Left lung (tissue), 10 donors: ENCODE measurements around the gene HEXIM1. TPM values are rescaled to one million over a fixed set of nuclear protein-coding genes. Genes with fewer than 3 reads are reported as not detected.

Source experiments
- ATAC-seq: fragments of 200-7000 bp; cut with Tn5 transposase; one replicate; pipeline ENCODE4 v1.9.1; 2020; ENCODE audit warnings: moderate library complexity
- DNase-seq, 4 donors: peaks; one replicate each; pipeline ENCODE4 v3.0.0-alpha.2; 2013 to 2020
- H3K27ac ChIP-seq, 2 donors: fragments of 200-600 bp; sonication (generic) in 1 of 2; one replicate each; pipeline versions ENCODE4 v1.5.0 to v1.8.0; 2020 to 2021
- H3K27me3 ChIP-seq, 2 donors: fragments of 200-600 bp; sonication (generic) in 1 of 2; one replicate each; pipeline versions ENCODE4 v1.5.0 to v1.8.0; 2020 to 2021
- H3K36me3 ChIP-seq, 2 donors: fragments of 200-600 bp; sonication (generic) in 1 of 2; one replicate each; pipeline versions ENCODE4 v1.5.0 to v1.8.0; 2020 to 2021
- H3K4me1 ChIP-seq, 2 donors: fragments of 200-600 bp; one replicate each; pipeline ENCODE4 v1.8.0; 2021
- H3K4me3 ChIP-seq, 2 donors: fragments of 200-600 bp; sonication (generic) in 1 of 2; one replicate each; pipeline versions ENCODE4 v1.5.0 to v1.8.0; 2020 to 2021; ENCODE audit warnings: mild to moderate bottlenecking in 1 of 2
- H3K9me3 ChIP-seq, 2 donors: fragments of 200-600 bp; sonication (generic) in 1 of 2; one replicate each; pipeline versions ENCODE4 v1.5.0 to v1.8.0; 2020 to 2021
- intact Hi-C, 2 donors: fragments of 100-400 bp; cut with DNase I; formaldehyde crosslinking; loops; one replicate each; pipeline versions ENCODE4 v1.11.2 to v1.14.2; 2022
- polyA plus RNA-seq, 6 donors: library from polyadenylated mRNA; unstranded; fragments of 120-200 nt; gene quantifications; one replicate each; pipeline ENCODE4 v1.2.1, GENCODE V29; 2013; ENCODE audit not compliant: insufficient read length in 6 of 6
- total RNA-seq, 2 donors: library from RNA; stranded (reverse); fragmentation: NEBNext Ultra II Directional; extraction: Animal tissue kit (Norgen Biotek cat#: 25700); gene quantifications; one replicate each; pipeline ENCODE4 v1.2.1, GENCODE V29; 2021
- TF ChIP-seq, protein P1 (sequence below), 2 donors: fragments of 200-600 bp; sonication (generic) in 1 of 2; IDR thresholded peaks; one replicate each; pipeline versions ENCODE4 v1.5.0 to v1.8.0; 2021; ENCODE audit warnings: antibody characterized with exemption in 2 of 2
- donor health status: DM: no; HTN: yes; CAD: no.
- donor health status: DM: no; HTN: no; CAD: no.

HEXIM1 gene
- total and polyA plus RNA-seq, 8 donors = 27.3 to 41.5 (median 34.8) TPM

DNA sequence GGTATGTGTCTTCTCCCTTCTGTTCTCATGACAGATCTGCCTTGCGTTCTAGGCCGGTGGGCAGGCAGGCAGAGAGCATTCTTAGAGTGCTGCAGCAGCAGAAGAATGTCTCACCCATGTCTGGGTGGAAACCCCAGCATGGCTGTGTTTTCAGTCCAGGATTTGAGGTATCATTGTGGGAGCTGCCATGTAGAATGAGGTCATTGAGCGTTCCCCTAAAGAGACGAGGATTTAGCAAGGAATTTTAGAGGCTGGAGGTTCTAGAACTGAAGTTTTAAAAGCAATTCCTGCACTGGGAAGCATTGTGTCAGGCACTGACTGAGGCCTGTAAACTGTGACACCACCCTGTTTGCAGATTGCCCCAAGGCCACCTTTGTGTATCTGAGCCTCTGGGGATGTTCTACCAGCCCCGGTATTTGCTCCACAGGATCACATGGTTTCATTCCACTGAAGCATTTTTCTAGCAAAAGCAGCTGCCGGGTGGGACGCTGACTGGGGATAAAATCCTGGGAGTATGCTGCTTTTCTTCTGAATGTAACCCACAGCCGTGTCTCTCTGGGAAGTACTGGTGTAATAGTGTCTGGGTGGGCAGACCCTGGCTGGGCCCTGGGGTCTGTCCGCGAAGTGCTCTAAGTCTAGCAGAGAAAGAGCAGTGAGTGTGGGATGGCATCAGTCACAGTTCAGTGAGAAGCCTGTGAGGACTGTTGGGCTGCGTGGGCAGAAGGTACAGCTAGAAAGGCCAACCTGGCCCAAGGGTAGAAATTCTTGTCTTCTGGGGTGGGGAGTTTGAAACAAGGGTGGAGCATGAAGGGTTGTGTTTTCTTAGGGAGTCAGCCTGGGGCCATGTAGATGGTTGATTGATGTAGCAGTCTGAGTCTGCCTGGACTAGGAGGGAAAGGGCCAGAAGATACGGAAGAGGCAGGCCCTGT, 46.1 kb upstream of the HEXIM1 start:
- ATAC-seq (no peak), DNase-seq (peak in 1 of 4 donors; percentile 24)
- intact Hi-C loops = no loop called here
- H3K4me1 ChIP-seq = peaks cover 3 to 8% of the 10 kb centered on the region in 2 donors
- no peaks in the 10 kb centered on the region for H3K27me3 ChIP-seq
- H3K36me3 ChIP-seq = peaks cover 8 to 99% of the 10 kb centered on the region in 2 donors
- TF ChIP-seq, protein P1, sequence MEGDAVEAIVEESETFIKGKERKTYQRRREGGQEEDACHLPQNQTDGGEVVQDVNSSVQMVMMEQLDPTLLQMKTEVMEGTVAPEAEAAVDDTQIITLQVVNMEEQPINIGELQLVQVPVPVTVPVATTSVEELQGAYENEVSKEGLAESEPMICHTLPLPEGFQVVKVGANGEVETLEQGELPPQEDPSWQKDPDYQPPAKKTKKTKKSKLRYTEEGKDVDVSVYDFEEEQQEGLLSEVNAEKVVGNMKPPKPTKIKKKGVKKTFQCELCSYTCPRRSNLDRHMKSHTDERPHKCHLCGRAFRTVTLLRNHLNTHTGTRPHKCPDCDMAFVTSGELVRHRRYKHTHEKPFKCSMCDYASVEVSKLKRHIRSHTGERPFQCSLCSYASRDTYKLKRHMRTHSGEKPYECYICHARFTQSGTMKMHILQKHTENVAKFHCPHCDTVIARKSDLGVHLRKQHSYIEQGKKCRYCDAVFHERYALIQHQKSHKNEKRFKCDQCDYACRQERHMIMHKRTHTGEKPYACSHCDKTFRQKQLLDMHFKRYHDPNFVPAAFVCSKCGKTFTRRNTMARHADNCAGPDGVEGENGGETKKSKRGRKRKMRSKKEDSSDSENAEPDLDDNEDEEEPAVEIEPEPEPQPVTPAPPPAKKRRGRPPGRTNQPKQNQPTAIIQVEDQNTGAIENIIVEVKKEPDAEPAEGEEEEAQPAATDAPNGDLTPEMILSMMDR (IDR thresholded peaks at IDR 0.05) = no peak
- H3K27ac ChIP-seq = no peak overlapping the region
- H3K9me3 ChIP-seq = no peaks in the 10 kb centered on the region
- H3K4me3 ChIP-seq = no peak overlapping the region

DNA sequence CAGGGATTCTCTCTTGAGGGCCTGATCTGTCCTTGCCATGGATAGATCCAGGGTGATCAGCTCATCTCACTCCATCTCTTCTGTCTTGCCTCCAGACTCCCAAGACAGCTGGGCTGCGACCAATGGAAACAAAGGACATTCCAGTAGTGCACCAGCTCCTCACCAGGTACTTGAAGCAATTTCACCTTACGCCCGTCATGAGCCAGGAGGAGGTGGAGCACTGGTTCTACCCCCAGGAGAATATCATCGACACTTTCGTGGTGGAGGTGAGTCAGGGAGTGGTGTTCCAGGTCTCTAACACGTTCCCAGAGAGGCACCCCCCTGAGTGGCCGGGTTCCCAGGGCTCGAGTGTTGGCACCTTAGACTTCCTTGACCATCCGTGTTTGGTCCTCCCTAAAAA, 45.4 kb upstream of the HEXIM1 start:
- H3K4me1 ChIP-seq = peaks cover 3 to 8% of the 10 kb centered on the region in 2 donors
- DNase-seq (no peak), ATAC-seq (no peak)
- H3K27ac ChIP-seq = no peak overlapping the region
- no peaks in the 10 kb centered on the region for H3K27me3 ChIP-seq
- intact Hi-C loops = no loop called here
- H3K9me3 ChIP-seq = no peaks in the 10 kb centered on the region
- TF ChIP-seq, protein P1 (IDR thresholded peaks at IDR 0.05) = no peak
- H3K36me3 ChIP-seq = peaks cover 7 to 99% of the 10 kb centered on the region in 2 donors
- no peak overlapping the region for H3K4me3 ChIP-seq

DNA sequence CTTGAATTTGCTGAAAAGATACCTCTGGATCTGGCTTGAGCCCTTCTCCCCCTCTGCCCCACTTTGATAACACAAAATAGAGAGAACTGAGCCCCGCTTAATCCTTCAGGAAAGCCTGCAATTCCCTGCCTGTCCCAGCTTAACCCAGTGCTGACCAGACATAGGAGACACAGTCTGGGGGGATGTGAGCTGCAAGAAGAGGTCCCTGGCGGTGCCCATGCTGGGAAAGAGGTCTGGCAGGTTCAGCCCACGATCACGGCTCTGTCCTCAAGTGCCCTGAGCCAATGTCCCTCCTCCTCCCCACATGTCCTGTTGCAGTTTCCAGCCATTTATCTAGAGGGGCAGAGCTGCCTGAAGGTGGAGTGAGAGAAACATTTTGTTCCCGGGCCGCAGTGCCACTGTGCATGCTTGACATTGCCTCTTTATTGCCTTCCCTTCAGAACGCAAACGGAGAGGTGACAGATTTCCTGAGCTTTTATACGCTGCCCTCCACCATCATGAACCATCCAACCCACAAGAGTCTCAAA, 44.9 kb upstream of the HEXIM1 start:
- Histone ChIP-seq H3K9me3 (no peaks in the 10 kb centered on the region), H3K4me1 (peaks cover 3 to 8% of the 10 kb centered on the region in 2 donors), H3K4me3 (no peak overlapping the region), H3K36me3 (peaks cover 5 to 99% of the 10 kb centered on the region in 2 donors), H3K27me3 (no peaks in the 10 kb centered on the region), H3K27ac (no peak overlapping the region)
- TF ChIP-seq, protein P1 (IDR thresholded peaks at IDR 0.05) = no peak
- intact Hi-C loops = no loop called here
- ATAC-seq (no peak), DNase-seq (no peak)

DNA sequence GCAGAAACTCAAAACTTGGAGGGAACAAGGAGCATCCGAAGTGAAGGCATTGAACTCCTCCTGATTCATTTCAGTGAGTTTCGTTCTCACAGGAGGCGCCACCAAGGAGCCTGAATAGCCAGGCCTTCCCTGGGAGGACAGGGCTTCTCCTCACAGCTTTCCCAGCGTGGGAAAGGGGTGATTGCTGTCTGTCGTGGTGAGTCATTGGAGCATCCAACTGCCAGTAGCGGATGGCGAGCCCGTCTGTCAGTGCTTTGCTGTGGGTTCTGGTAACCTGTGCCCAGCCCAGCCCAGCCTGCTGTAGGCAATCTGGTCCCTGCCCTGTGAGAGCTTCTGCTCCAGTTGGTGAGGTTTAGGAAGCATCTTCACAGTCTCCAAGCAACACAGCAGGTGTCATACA, 44.2 kb upstream of the HEXIM1 start:
- Histone ChIP-seq H3K9me3 (no peaks in the 10 kb centered on the region), H3K4me3 (no peak overlapping the region), H3K36me3 (peaks cover 5 to 99% of the 10 kb centered on the region in 2 donors), H3K4me1 (peaks cover 1 to 2% of the 10 kb centered on the region in 2 donors), H3K27me3 (no peaks in the 10 kb centered on the region), H3K27ac (no peak overlapping the region)
- TF ChIP-seq, protein P1 (IDR thresholded peaks at IDR 0.05) = no peak
- no peak for ATAC-seq
- DNase-seq = no peak
- intact Hi-C loops = no loop called here

DNA sequence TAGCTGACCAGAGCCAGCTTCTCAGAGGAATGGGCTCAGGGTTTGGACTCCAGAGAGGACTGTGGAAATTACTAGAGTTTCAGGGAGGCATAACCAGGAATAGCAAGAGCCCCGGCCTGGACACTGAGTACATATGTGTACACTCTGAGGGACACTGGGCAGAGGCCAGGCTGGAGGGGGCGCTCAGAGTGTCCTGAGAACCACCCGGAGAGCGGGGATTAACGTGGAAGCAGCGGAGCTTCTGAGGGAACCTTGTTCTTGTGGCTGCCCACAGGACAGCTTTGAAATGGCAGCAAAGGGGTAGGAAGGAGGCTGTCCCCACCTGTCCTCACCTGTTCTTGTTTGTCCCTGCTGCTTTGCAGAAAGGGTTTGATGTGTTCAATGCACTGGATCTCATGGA, 43.8 kb upstream of the HEXIM1 start:
- DNase-seq (no peak), ATAC-seq (no peak)
- Histone ChIP-seq H3K9me3 (no peaks in the 10 kb centered on the region), H3K4me1 (no peaks in the 10 kb centered on the region), H3K36me3 (peaks cover 5 to 97% of the 10 kb centered on the region in 2 donors), H3K27ac (no peak overlapping the region), H3K4me3 (no peak overlapping the region), H3K27me3 (no peaks in the 10 kb centered on the region)
- intact Hi-C loops = no loop called here
- TF ChIP-seq, protein P1 (IDR thresholded peaks at IDR 0.05) = no peak
